HG03280 (cell line): ENCODE measurements around the gene NPEPPS.

Source experiments
- ATAC-seq: cut with Tn5 transposase; IDR thresholded peaks from one replicate; pipeline ENCODE4 v1.9.1; 2021; ENCODE audit warnings: mild to moderate bottlenecking, moderate library complexity; ENCODE audit not compliant: unreplicated experiment

Gene NPEPPS

GRCh38 chr17:47629826-47630225 lies 98.9 kb downstream of the NPEPPS start:
- no peak for ATAC-seq

GRCh38 chr17:47630614-47631013 lies 99.7 kb downstream of the NPEPPS start:
- ATAC-seq: no peak

- no peak for ATAC-seq
Measured at GRCh38 chr17:47632991-47633390, 102.1 kb downstream of the NPEPPS start.

GRCh38 chr17:47633996-47634395 lies 103.1 kb downstream of the NPEPPS start:
- no peak for ATAC-seq

GRCh38 chr17:47634870-47635269 lies 104.0 kb downstream of the NPEPPS start:
- ATAC-seq: no peak

GRCh38 chr17:47635734-47636133 lies 104.8 kb downstream of the NPEPPS start:
- ATAC-seq: no peak

GRCh38 chr17:47636273-47637030 lies 105.5 kb downstream of the NPEPPS start:
- no peak for ATAC-seq

GRCh38 chr17:47638903-47639302 lies 108.0 kb downstream of the NPEPPS start:
- no peak for ATAC-seq

- ATAC-seq: no peak
Measured at GRCh38 chr17:47640076-47640475, 109.2 kb downstream of the NPEPPS start.

- no peak for ATAC-seq
Measured at GRCh38 chr17:47641202-47641601, 110.3 kb downstream of the NPEPPS start.

GRCh38 chr17:47643116-47643515 lies 112.2 kb downstream of the NPEPPS start:
- no peak for ATAC-seq

GRCh38 chr17:47644324-47644723 lies 113.4 kb downstream of the NPEPPS start:
- ATAC-seq: no peak

- ATAC-seq: peak; percentile 78
Measured at GRCh38 chr17:47649153-47649971, 118.5 kb downstream of the NPEPPS start, which contains the start of gene KPNB1. KPNB1 (plus strand) TSS chr17:47649919; CDS start chr17:47650245, 326 bp downstream.

- no peak for ATAC-seq
Measured at GRCh38 chr17:47649972-47650524, 119.1 kb downstream of the NPEPPS start.

GRCh38 chr17:47650525-47651522 lies 119.9 kb downstream of the NPEPPS start:
- ATAC-seq: peak; percentile 56

GRCh38 chr17:47651704-47652103 lies 120.8 kb downstream of the NPEPPS start:
- ATAC-seq: no peak

- no peak for ATAC-seq
Measured at GRCh38 chr17:47652570-47652969, 121.7 kb downstream of the NPEPPS start.

- ATAC-seq: no peak
Measured at GRCh38 chr17:47653442-47653841, 122.5 kb downstream of the NPEPPS start.

GRCh38 chr17:47654991-47655390 lies 124.1 kb downstream of the NPEPPS start:
- no peak for ATAC-seq

GRCh38 chr17:47660064-47660492 lies 129.2 kb downstream of the NPEPPS start:
- ATAC-seq: peak; percentile 77
